Adrenal gland (tissue), 5 donors: ENCODE measurements around the gene IRF8.

Experiments
- CTCF ChIP-seq, 6 experiments: fragments of 450-650 bp in 4 of 6; fragments of 200-600 bp in 2 of 6; sonication (generic) in 1 of 6; IDR thresholded peaks; 1 replicate in 5 of 6; 2 replicates in 1 of 6; pipeline versions ENCODE4 v1.5.1 to v1.8.0; 2016 to 2021; ENCODE audit warnings: antibody characterized with exemption in 6 of 6, mild to moderate bottlenecking in 2 of 6, moderate library complexity in 1 of 6
- POLR2A ChIP-seq, 2 donors: fragments of 450-650 bp; IDR thresholded peaks; one replicate each; pipeline ENCODE4 v1.6.1; 2017; ENCODE audit warnings: antibody characterized with exemption in 2 of 2, mild to moderate bottlenecking in 2 of 2, moderate library complexity in 1 of 2
- donor health status: DM: no; HTN: no; CAD: no.

GRCh38 chr16:85959686-85960085 is 60.7 kb downstream of the IRF8 start:
- TF ChIP-seq CTCF (IDR thresholded peaks at IDR 0.05) (no peak), POLR2A (IDR thresholded peaks at IDR 0.05) (no peak)
